ENCODE measurements around the gene TMEM119.
A peak's percentile ranks its signal among the peaks of the same experiment; 100 is the strongest.
"Not testable (repeated sequence)": the region's sequence is repeated elsewhere in the genome, so short reads cannot be mapped to it uniquely, and the experiment has no call there.

TMEM119 gene

GRCh38 chr12:108582978-108583770 is 14.7 kb downstream of the TMEM119 start:
- DNase-seq (ENCODE audit: low read depth) = no peak

- no peak for DNase-seq (ENCODE audit: low read depth)
Observed at GRCh38 chr12:108582509-108582908, 15.4 kb downstream of the TMEM119 start.

DNA sequence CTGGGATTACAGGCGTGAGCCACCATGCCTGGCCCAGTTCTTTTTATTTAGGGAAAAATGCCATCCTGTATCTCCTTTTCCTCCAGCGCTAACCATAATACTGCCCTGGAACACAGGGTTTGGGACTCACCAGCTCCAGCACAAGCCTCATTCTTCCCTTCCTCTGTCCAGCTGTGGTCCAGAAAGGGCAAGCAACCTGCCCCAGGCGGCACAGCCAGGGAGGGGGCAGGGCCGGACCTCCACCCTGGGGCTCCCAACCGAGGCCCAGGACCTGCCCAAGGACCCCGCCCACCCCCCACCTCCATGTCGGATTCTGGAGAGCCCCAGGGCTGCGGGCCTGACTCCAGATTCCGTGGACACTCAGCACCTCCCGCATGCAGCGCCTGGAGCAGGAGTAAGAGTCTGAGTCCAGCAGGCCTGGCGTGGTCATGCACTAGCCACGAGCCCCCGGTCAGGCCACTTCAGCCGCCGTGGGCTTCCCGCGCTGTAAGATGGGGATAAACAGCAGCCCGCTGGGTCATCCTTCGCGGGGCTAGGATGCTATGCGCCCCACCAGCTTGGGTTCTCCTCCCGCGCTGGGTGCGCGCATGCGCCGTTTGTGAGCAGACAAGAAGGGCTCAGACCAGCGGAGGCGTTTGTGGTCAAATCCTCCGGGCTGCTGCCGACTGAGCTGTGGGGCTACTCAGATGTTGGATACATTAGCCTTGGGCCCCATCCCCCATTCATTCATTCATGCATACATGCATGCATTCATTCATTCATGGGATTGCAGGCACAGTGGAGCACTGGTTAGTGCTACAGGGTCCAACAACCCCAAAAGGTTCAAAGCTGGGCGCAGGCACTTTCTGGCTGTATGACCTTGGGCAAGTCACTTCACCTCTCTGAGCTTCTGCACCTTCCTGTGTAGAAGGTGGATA is 16.3 kb downstream of the TMEM119 start:
- no peak for DNase-seq (ENCODE audit: low read depth)

DNA sequence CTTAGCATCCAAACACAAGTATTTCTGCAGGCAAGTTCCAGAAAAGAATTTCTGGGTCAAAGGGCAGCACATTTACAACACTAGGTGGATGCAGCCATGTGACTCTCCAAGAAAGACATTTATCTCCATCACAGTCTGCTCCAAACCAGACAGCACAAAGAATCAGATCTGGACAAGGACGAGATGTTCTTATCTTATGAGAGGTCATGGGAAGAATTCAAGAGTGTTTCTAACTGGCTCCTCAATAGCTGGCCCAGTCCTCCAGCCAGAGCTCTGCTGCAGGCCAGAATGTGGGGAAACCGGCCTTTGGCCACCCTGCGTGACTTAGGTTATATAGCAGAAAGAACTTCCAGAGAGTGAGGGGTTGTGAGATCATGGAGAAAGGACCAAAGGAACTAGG is 17.4 kb downstream of the TMEM119 start:
- DNase-seq (ENCODE audit: low read depth) = no peak

DNA sequence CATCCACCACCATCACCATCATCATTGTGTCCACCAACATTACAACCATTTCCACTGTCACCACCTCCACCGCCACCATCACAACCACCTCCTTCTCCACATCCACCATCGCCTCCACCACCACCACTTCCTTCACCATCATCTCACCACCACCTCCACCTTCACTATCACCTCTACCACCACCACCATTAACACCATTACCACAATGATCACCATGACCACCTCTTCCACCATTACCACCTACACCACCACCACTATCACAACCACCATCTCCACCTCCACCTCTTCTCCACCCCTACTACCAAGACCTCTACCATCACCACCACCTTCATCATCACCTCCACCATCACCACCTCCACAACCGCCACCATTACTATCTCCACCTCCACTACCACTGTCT is 19.1 kb downstream of the TMEM119 start:
- DNase-seq (ENCODE audit: low read depth) = no peak

- no peak for DNase-seq (ENCODE audit: low read depth)
Observed at GRCh38 chr12:108578264-108578663, 19.6 kb downstream of the TMEM119 start.

GRCh38 chr12:108577458-108577857 is 20.4 kb downstream of the TMEM119 start:
- DNase-seq (ENCODE audit: low read depth) = no peak

GRCh38 chr12:108576660-108577234 is 21.1 kb downstream of the TMEM119 start:
- DNase-seq (ENCODE audit: low read depth) = no peak

GRCh38 chr12:108575199-108575912 is 22.5 kb downstream of the TMEM119 start:
- no peak for DNase-seq (ENCODE audit: low read depth)

DNA sequence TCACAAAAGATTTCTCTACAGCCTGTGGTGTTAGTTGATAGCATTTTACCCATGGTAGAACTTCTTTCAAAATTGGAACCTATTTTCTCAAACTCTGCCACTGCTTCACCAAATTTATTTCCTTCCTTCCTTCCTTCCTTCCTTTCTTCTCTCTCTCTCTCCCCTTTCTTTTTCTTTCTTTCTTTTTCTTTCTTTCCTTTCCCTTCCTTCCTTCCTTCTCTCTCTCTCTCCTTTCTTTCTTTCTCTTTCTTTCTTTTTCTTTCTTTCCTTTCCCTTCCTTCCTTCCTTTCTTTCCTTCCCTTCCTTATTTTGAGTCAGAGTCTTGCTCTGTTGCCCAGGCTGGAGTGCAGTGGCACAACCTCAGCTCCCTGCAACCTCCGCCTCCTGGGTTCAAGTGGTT is 23.6 kb downstream of the TMEM119 start:
- not testable (repeated sequence) for DNase-seq (ENCODE audit: low read depth)

GRCh38 chr12:108573317-108573716 is 24.6 kb downstream of the TMEM119 start:
- no peak for DNase-seq (ENCODE audit: low read depth)

DNA sequence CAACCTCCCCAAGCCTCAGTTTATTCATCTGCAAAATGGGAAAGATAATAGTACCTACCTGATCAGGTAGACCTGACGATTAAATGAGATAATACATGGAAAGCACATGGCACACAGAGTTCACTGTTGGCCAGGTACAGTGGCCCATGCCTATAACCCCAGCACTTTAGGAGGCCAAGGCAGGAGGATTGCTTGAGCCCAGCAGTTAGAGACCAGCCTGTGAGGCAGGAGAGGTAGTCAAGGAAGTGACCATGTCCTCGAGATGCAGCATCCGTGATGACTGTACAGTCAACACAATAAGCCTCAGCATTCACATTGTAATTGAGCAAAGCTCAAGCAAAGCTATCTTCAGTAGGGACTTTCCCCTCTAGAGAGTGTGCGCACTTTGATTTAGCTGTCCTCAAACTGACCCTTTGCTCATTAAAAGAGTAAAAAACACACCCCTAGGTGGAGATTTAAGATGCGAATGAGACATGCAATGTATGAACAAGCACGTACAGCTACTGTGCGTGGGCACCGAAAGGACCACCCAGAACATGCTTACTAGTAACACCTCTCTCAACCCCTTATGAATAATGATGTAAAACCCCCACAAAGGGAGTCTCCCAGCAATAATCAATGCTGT is 25.6 kb downstream of the TMEM119 start:
- no peak for DNase-seq (ENCODE audit: low read depth)

DNA sequence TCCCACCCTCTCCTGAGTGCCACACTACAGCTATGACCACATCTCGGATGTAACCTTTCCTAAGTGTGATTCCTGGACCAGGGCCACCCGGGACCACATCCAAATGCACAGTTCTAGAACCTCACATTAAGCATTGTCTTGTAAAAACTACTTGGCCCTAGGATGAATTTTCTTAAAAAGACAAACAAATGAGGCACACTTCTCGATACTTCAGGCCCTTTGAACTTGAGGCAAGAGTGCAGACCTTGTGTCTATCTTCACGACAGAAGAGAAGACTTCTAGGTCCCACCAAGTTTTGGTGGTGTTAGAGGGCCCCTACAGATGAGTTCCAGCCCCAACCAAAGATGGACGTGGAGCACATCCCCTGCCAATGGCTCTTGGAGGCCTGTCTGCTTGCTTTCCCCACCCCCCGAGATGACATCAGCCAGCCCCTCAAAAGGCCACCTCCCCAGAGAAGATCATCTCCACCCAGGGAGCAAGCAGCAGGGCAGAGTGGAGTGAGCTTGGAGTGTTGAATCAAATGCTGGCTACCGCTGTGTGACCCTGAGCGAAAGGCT is 26.2 kb downstream of the TMEM119 start:
- no peak for DNase-seq (ENCODE audit: low read depth)

GRCh38 chr12:108570743-108571608 is 26.9 kb downstream of the TMEM119 start:
- no peak for DNase-seq (ENCODE audit: low read depth)

- peak; percentile 56 for DNase-seq (ENCODE audit: low read depth)
Observed at GRCh38 chr12:108568338-108569154, 29.3 kb downstream of the TMEM119 start.

GRCh38 chr12:108567406-108568337 is 30.2 kb downstream of the TMEM119 start:
- DNase-seq (ENCODE audit: low read depth) = no peak

DNA sequence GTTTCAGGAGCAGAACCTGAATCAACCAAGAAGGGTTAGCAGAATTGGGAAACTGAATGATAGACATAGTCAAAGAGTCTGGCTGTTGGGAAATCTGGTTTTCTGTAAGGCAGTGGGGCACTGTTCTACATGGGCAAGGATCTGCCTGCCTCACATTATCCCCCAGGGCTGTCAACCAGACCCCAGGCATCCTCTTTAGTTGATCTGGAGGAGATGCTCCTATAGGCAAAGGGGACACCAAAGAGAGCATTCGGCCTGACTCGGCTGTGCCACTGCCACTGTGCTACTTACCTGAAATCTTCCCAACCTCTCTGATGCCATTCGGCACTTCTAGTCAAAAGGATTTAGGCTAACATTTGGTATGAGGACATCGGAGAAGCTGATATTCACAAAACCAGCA is 31.4 kb downstream of the TMEM119 start:
- no peak for DNase-seq (ENCODE audit: low read depth)

- DNase-seq (ENCODE audit: low read depth) = peak; percentile 66
Observed at GRCh38 chr12:108565976-108566375, 31.9 kb downstream of the TMEM119 start.

Data from T-helper 22 cell (primary cell).